ENCODE results near the gene MTFMT. TPM values are rescaled to one million over a fixed set of nuclear protein-coding genes. Genes with fewer than 3 reads are reported as not detected.

The MTFMT gene
- total and polyA plus RNA-seq, 2 of the 4 experiments (the other 2 are of a cell fraction) = 8.9 to 21.3 TPM

GRCh38 chr15:65004993-65005392 lies 24.4 kb downstream of the MTFMT start:
- Histone ChIP-seq H4K20me1 (ENCODE audit: insufficient read depth, low read length) (no peaks in the 10 kb centered on the region), H3K27ac (ENCODE audit: insufficient read depth, low read length) (no peak overlapping the region), H2AK9ac (replicated peaks; ENCODE audit: low read depth, low read length, poor library complexity) (no peak overlapping the region), H3K79me1 (ENCODE audit: low read depth in 1 of 2, low read length in 2 of 2) (no peaks in the 10 kb centered on the region), H2BK120ac (ENCODE audit: low read depth, low read length) (no peak overlapping the region), H3K23ac (ENCODE audit: low read depth, low read length) (no peak overlapping the region), H2BK20ac (ENCODE audit: low read depth, low read length) (no peak overlapping the region), H3K14ac (replicated peaks; ENCODE audit: low read depth, low read length) (no peak overlapping the region), H2AK5ac (ENCODE audit: low read depth, low read length) (no peak overlapping the region), H4K91ac (ENCODE audit: insufficient read depth, low read depth, low read length) (no peak overlapping the region), H4K5ac (ENCODE audit: low read depth, low read length) (no peak overlapping the region), H3K9ac (ENCODE audit: low read depth, low read length) (no peak overlapping the region), H2BK5ac (ENCODE audit: low read depth, low read length, poor library complexity, severe bottlenecking) (no peak overlapping the region), H3K4me3 (ENCODE audit: insufficient read depth, low read depth, low read length) (no peak overlapping the region), H3K4ac (ENCODE audit: low read depth, low read length) (no peak overlapping the region), H3K9me1 (ENCODE audit: insufficient read depth, low read length) (no peaks in the 10 kb centered on the region; the same call in 1 of the 2 replicates), H2BK15ac (ENCODE audit: low read depth, low read length) (no peak overlapping the region), H3K9me3 (ENCODE audit: control insufficient read depth, insufficient read depth, low read length) (no peaks in the 10 kb centered on the region), H3K36me3 (ENCODE audit: control insufficient read depth, insufficient read depth, low read length) (peaks cover 13% of the 10 kb centered on the region), H3K4me1 (ENCODE audit: control insufficient read depth, insufficient read depth, low read length) (no peaks in the 10 kb centered on the region), H3K18ac (ENCODE audit: low read depth, low read length) (no peak overlapping the region), H3K27me3 (ENCODE audit: control insufficient read depth, insufficient read depth, low read length) (no peaks in the 10 kb centered on the region), H4K8ac (ENCODE audit: low read depth in 2 of 2, low read length in 2 of 2) (no peak overlapping the region), H3K4me2 (ENCODE audit: low read depth, low read length) (no peak overlapping the region), H3K56ac (ENCODE audit: extremely low read depth, insufficient read depth, low read length) (no peak overlapping the region), H2AFZ (replicated peaks; ENCODE audit: low read length, poor library complexity) (no peak overlapping the region)
- in situ Hi-C loops (cut with MboI; ENCODE audit: low sequenced_read_pairs) (no loop called here), intact Hi-C loops (cut with micrococcal nuclease) (no loop called here), dilution Hi-C loops (cut with HindIII; ENCODE audit: low sequenced_read_pairs, unreplicated experiment) (no loop called here)
- DNase-seq (no peak), ATAC-seq (ENCODE audit: low read depth) (no peak)
- POLR2A ChIA-PET (ENCODE audit: unreplicated experiment) = no interaction called here
- 0 out of 2 replicates have a peak, but pooled peaks have one; percentile 5 for TF ChIP-seq MAFK (IDR thresholded peaks at IDR 0.05; ENCODE audit: low read depth, low read length)
- TF ChIP-seq, protein P1, sequence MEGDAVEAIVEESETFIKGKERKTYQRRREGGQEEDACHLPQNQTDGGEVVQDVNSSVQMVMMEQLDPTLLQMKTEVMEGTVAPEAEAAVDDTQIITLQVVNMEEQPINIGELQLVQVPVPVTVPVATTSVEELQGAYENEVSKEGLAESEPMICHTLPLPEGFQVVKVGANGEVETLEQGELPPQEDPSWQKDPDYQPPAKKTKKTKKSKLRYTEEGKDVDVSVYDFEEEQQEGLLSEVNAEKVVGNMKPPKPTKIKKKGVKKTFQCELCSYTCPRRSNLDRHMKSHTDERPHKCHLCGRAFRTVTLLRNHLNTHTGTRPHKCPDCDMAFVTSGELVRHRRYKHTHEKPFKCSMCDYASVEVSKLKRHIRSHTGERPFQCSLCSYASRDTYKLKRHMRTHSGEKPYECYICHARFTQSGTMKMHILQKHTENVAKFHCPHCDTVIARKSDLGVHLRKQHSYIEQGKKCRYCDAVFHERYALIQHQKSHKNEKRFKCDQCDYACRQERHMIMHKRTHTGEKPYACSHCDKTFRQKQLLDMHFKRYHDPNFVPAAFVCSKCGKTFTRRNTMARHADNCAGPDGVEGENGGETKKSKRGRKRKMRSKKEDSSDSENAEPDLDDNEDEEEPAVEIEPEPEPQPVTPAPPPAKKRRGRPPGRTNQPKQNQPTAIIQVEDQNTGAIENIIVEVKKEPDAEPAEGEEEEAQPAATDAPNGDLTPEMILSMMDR (conservative IDR thresholded peaks at IDR 0.05; ENCODE audit: low read depth, low read length) = no peak
- no TSS peak for BruUV-seq (replicated peaks)
- CTCF ChIA-PET = no interaction called here
- WGBS, 2 experiments (ENCODE audit: extremely low coverage in 2 of 2, insufficient read length in 1 of 2) = no CpG with 5 or more reads among the region's 3 CpGs

All from IMR-90 (cell line).